Measurements from ENCODE around the gene GNAS.

GNAS gene

GRCh38 chr20:58901488-58902402, 49.2 kb downstream of the GNAS start:
- DNase-seq = no peak

- DNase-seq = no peak
Measured at GRCh38 chr20:58903614-58904013, 51.1 kb downstream of the GNAS start.

GRCh38 chr20:58905236-58905635, 52.7 kb downstream of the GNAS start:
- DNase-seq = no peak

GRCh38 chr20:58906111-58906510, 53.6 kb downstream of the GNAS start:
- DNase-seq = no peak

GRCh38 chr20:58906894-58907293, 54.4 kb downstream of the GNAS start:
- peak; percentile 53 for DNase-seq

- DNase-seq = peak; percentile 89
Measured at GRCh38 chr20:58907320-58908137, 55.0 kb downstream of the GNAS start.

- DNase-seq = no peak
Measured at GRCh38 chr20:58908221-58908620, 55.7 kb downstream of the GNAS start.

- DNase-seq = no peak
Measured at GRCh38 chr20:58908941-58909340, 56.4 kb downstream of the GNAS start.

- DNase-seq = no peak
Measured at GRCh38 chr20:58909585-58909984, 57.1 kb downstream of the GNAS start.

GRCh38 chr20:58910473-58910872, 58.0 kb downstream of the GNAS start:
- no peak for DNase-seq

- no peak for DNase-seq
Measured at GRCh38 chr20:58911309-58911708, 58.8 kb downstream of the GNAS start.

GRCh38 chr20:58911970-58912369, 59.5 kb downstream of the GNAS start:
- no peak for DNase-seq

- DNase-seq = no peak
Measured at GRCh38 chr20:58913079-58913478, 60.6 kb downstream of the GNAS start.

- no peak for DNase-seq
Measured at GRCh38 chr20:58918621-58919020, 66.1 kb downstream of the GNAS start.

- no peak for DNase-seq
Measured at GRCh38 chr20:58921564-58921963, 69.0 kb downstream of the GNAS start.

- no peak for DNase-seq
Measured at GRCh38 chr20:58922036-58922435, 69.5 kb downstream of the GNAS start.

GRCh38 chr20:58923117-58923712, 70.7 kb downstream of the GNAS start:
- no peak for DNase-seq

GRCh38 chr20:58926802-58927489, 74.4 kb downstream of the GNAS start:
- DNase-seq = no peak

- no peak for DNase-seq
Measured at GRCh38 chr20:58927490-58928061, 75.1 kb downstream of the GNAS start.

- DNase-seq = no peak
Measured at GRCh38 chr20:58930496-58930895, 78.0 kb downstream of the GNAS start.

GRCh38 chr20:58932170-58932569, 79.7 kb downstream of the GNAS start:
- no peak for DNase-seq

- DNase-seq = no peak
Measured at GRCh38 chr20:58938078-58938477, 85.6 kb downstream of the GNAS start.

- no peak for DNase-seq
Measured at GRCh38 chr20:58938541-58938940, 86.0 kb downstream of the GNAS start.

Measured in activated CD4-positive, alpha-beta T cell treated with anti-CD3 and anti-CD28 coated beads, Interleukin-10, Interleukin-2, amounts not matched to agents 100 ng/mL and 50 ng/mL, durations not matched to agents 16 hours and 8 hours (primary cell).